Measurements from ENCODE around the gene PTPRT. TPM values are rescaled to one million over a fixed set of nuclear protein-coding genes. Genes with fewer than 3 reads are reported as not detected.

Gene PTPRT
- total RNA-seq, 1 donor from 2014 or later = not detected

- Mint-ChIP-seq H3K4me1 (ENCODE audit: low read depth) (no peaks in the 10 kb centered on the region), H3K27ac (no peak overlapping the region)
- intact Hi-C loops (cut with micrococcal nuclease) = no loop called here
These were observed 547.8 kb downstream of the PTPRT start for GRCh38 chr20:42641886-42642285.

GRCh38 chr20:42639140-42639539, 550.6 kb downstream of the PTPRT start:
- no peak overlapping the region for H3K4me3 Mint-ChIP-seq
- no peaks in the 10 kb centered on the region for H3K27me3 Mint-ChIP-seq (ENCODE audit: insufficient read depth)
- H3K36me3 Mint-ChIP-seq (ENCODE audit: low read depth) = no peaks in the 10 kb centered on the region
- no peaks in the 10 kb centered on the region for H3K9me3 Mint-ChIP-seq
- H3K4me1 Mint-ChIP-seq (ENCODE audit: low read depth) = no peaks in the 10 kb centered on the region
- intact Hi-C loops (cut with micrococcal nuclease) = no loop called here
- no peak overlapping the region for H3K27ac Mint-ChIP-seq
- no peak for DNase-seq (ENCODE audit: low spot score)

More at GRCh38 chr20:42641886-42642285, 547.8 kb downstream of the PTPRT start:
- no peaks in the 10 kb centered on the region for H3K27me3 Mint-ChIP-seq (ENCODE audit: insufficient read depth)
- H3K36me3 Mint-ChIP-seq (ENCODE audit: low read depth) = no peaks in the 10 kb centered on the region
- no peaks in the 10 kb centered on the region for H3K9me3 Mint-ChIP-seq
- no peak overlapping the region for H3K4me3 Mint-ChIP-seq
- DNase-seq (ENCODE audit: low spot score) = no peak

- intact Hi-C loops (cut with micrococcal nuclease) = no loop called here
- Mint-ChIP-seq H3K27me3 (ENCODE audit: insufficient read depth) (no peaks in the 10 kb centered on the region), H3K36me3 (ENCODE audit: low read depth) (no peaks in the 10 kb centered on the region), H3K9me3 (no peaks in the 10 kb centered on the region), H3K4me1 (ENCODE audit: low read depth) (no peaks in the 10 kb centered on the region), H3K4me3 (no peak overlapping the region), H3K27ac (no peak overlapping the region)
- DNase-seq (ENCODE audit: low spot score) = no peak
These were observed 553.9 kb downstream of the PTPRT start for GRCh38 chr20:42635699-42636411.

- no peak for DNase-seq (ENCODE audit: low spot score)
- Mint-ChIP-seq H3K9me3 (peaks cover 5% of the 10 kb centered on the region), H3K36me3 (ENCODE audit: low read depth) (no peaks in the 10 kb centered on the region), H3K27ac (no peak overlapping the region), H3K27me3 (ENCODE audit: insufficient read depth) (no peaks in the 10 kb centered on the region), H3K4me1 (ENCODE audit: low read depth) (no peaks in the 10 kb centered on the region), H3K4me3 (no peak overlapping the region)
- intact Hi-C loops (cut with micrococcal nuclease) = no loop called here
These were observed 555.5 kb downstream of the PTPRT start for GRCh38 chr20:42634156-42634555.

- intact Hi-C loops (cut with micrococcal nuclease) = no loop called here
- peaks cover 9% of the 10 kb centered on the region for H3K9me3 Mint-ChIP-seq
- H3K27ac Mint-ChIP-seq = no peak overlapping the region
- H3K4me3 Mint-ChIP-seq = no peak overlapping the region
- DNase-seq (ENCODE audit: low spot score) = no peak
- H3K27me3 Mint-ChIP-seq (ENCODE audit: insufficient read depth) = no peaks in the 10 kb centered on the region
- H3K36me3 Mint-ChIP-seq (ENCODE audit: low read depth) = no peaks in the 10 kb centered on the region
- H3K4me1 Mint-ChIP-seq (ENCODE audit: low read depth) = no peaks in the 10 kb centered on the region
These were observed 561.0 kb downstream of the PTPRT start for GRCh38 chr20:42628683-42629082.

GRCh38 chr20:42613076-42613475, 576.6 kb downstream of the PTPRT start:
- intact Hi-C loops (cut with micrococcal nuclease) = no loop called here
- H3K27ac Mint-ChIP-seq = no peak overlapping the region
- H3K27me3 Mint-ChIP-seq (ENCODE audit: insufficient read depth) = no peaks in the 10 kb centered on the region
- no peaks in the 10 kb centered on the region for H3K4me1 Mint-ChIP-seq (ENCODE audit: low read depth)
- no peak overlapping the region for H3K4me3 Mint-ChIP-seq
- no peaks in the 10 kb centered on the region for H3K36me3 Mint-ChIP-seq (ENCODE audit: low read depth)
- peaks cover 5% of the 10 kb centered on the region for H3K9me3 Mint-ChIP-seq
- DNase-seq (ENCODE audit: low spot score) = no peak

GRCh38 chr20:42611889-42612837, 577.5 kb downstream of the PTPRT start:
- intact Hi-C loops (cut with micrococcal nuclease) = no loop called here
- H3K27me3 Mint-ChIP-seq (ENCODE audit: insufficient read depth) = no peaks in the 10 kb centered on the region
- peaks cover 6% of the 10 kb centered on the region for H3K9me3 Mint-ChIP-seq
- H3K36me3 Mint-ChIP-seq (ENCODE audit: low read depth) = no peaks in the 10 kb centered on the region
- no peak overlapping the region for H3K4me3 Mint-ChIP-seq
- no peak overlapping the region for H3K27ac Mint-ChIP-seq
- no peak for DNase-seq (ENCODE audit: low spot score)
- no peaks in the 10 kb centered on the region for H3K4me1 Mint-ChIP-seq (ENCODE audit: low read depth)

GRCh38 chr20:42611423-42611822, 578.3 kb downstream of the PTPRT start:
- Mint-ChIP-seq H3K27me3 (ENCODE audit: insufficient read depth) (no peaks in the 10 kb centered on the region), H3K4me3 (no peak overlapping the region), H3K36me3 (ENCODE audit: low read depth) (no peaks in the 10 kb centered on the region), H3K9me3 (peaks cover 8% of the 10 kb centered on the region), H3K27ac (no peak overlapping the region), H3K4me1 (ENCODE audit: low read depth) (no peaks in the 10 kb centered on the region)
- DNase-seq (ENCODE audit: low spot score) = no peak
- intact Hi-C loops (cut with micrococcal nuclease) = no loop called here

- H3K4me1 Mint-ChIP-seq (ENCODE audit: low read depth) = no peaks in the 10 kb centered on the region
- H3K4me3 Mint-ChIP-seq = no peak overlapping the region
- intact Hi-C loops (cut with micrococcal nuclease) = no loop called here
- no peaks in the 10 kb centered on the region for H3K27me3 Mint-ChIP-seq (ENCODE audit: insufficient read depth)
- no peak overlapping the region for H3K27ac Mint-ChIP-seq
- DNase-seq (ENCODE audit: low spot score) = no peak
- peaks cover 8% of the 10 kb centered on the region for H3K9me3 Mint-ChIP-seq
- H3K36me3 Mint-ChIP-seq (ENCODE audit: low read depth) = no peaks in the 10 kb centered on the region
These were observed 579.6 kb downstream of the PTPRT start for GRCh38 chr20:42610070-42610469.

- H3K4me3 Mint-ChIP-seq = no peak overlapping the region
- no peak for DNase-seq (ENCODE audit: low spot score)
- no peaks in the 10 kb centered on the region for H3K4me1 Mint-ChIP-seq (ENCODE audit: low read depth)
- H3K27me3 Mint-ChIP-seq (ENCODE audit: insufficient read depth) = no peaks in the 10 kb centered on the region
- no peaks in the 10 kb centered on the region for H3K36me3 Mint-ChIP-seq (ENCODE audit: low read depth)
- intact Hi-C loops (cut with micrococcal nuclease) = no loop called here
- H3K27ac Mint-ChIP-seq = no peak overlapping the region
- H3K9me3 Mint-ChIP-seq = peaks cover 8% of the 10 kb centered on the region
These were observed 580.1 kb downstream of the PTPRT start for GRCh38 chr20:42609618-42610017.

GRCh38 chr20:42604998-42605956, 584.4 kb downstream of the PTPRT start:
- Mint-ChIP-seq H3K4me1 (ENCODE audit: low read depth) (no peaks in the 10 kb centered on the region), H3K27me3 (ENCODE audit: insufficient read depth) (no peaks in the 10 kb centered on the region), H3K27ac (no peak overlapping the region), H3K4me3 (no peak overlapping the region), H3K36me3 (ENCODE audit: low read depth) (no peaks in the 10 kb centered on the region), H3K9me3 (peaks cover 6% of the 10 kb centered on the region)
- intact Hi-C loops (cut with micrococcal nuclease) = no loop called here
- no peak for DNase-seq (ENCODE audit: low spot score)

- Mint-ChIP-seq H3K4me3 (no peak overlapping the region), H3K9me3 (peaks cover 6% of the 10 kb centered on the region), H3K27me3 (ENCODE audit: insufficient read depth) (no peaks in the 10 kb centered on the region), H3K4me1 (ENCODE audit: low read depth) (no peaks in the 10 kb centered on the region), H3K27ac (no peak overlapping the region), H3K36me3 (ENCODE audit: low read depth) (no peaks in the 10 kb centered on the region)
- DNase-seq (ENCODE audit: low spot score) = no peak
- intact Hi-C loops (cut with micrococcal nuclease) = no loop called here
These were observed 586.1 kb downstream of the PTPRT start for GRCh38 chr20:42603655-42604054.

Data from activated T-helper 1 cell treated with anti-CD3 and anti-CD28 coated beads, Interleukin-12 subunit alpha, Interleukin-12 subunit beta, Interleukin-2, Interleukin-4 antibody, amounts not matched to agents 30 ng/mL and 10 ng/mL and 1 ng/mL, durations not matched to agents 14 hours and 24 hours and 36 hours (primary cell).